PC-3 (cell line): ENCODE measurements around the gene CFD. TPM values are rescaled to one million over a fixed set of nuclear protein-coding genes. Genes with fewer than 3 reads are reported as not detected.

Source experiments
- ATAC-seq: fragments of 200-7000 bp; cut with Tn5 transposase; 2 replicates; pipeline ENCODE4 v1.9.1; 2020; ENCODE audit warnings: mild to moderate bottlenecking, moderate library complexity
- BruUV-seq: library from RNA; stranded (reverse); fragments of 400-500 nt; replicated peaks from 2 replicates; lab custom pipeline; 2021; lab: Mats Ljungman, UMichigan
- CTCF ChIA-PET: fragments of 300-600 bp; sonication (Branson Sonifier 250); formaldehyde crosslinking; loops from one replicate; lab custom pipeline; 2022; ENCODE audit warnings: antibody characterized with exemption; lab: Charles Lee
- POLR2A ChIA-PET: fragments of 300-600 bp; sonication (Branson Sonifier 250); formaldehyde crosslinking; loops from one replicate; lab custom pipeline; 2022; ENCODE audit warnings: antibody characterized with exemption; ENCODE audit not compliant: unreplicated experiment; lab: Charles Lee
- DNase-seq: peaks from one replicate; pipeline ENCODE4 v3.0.0-alpha.2; 2015
- H2AFZ ChIP-seq: fragments of 300-600 bp; sonication (generic); 2 replicates; pipeline ENCODE4 v1.6.0; 2016; ENCODE audit warnings: antibody characterized with exemption, low read length
- H3F3A ChIP-seq: fragments of 300-600 bp; sonication (generic); one replicate; pipeline ENCODE4 v1.6.0; 2017; ENCODE audit warnings: antibody characterized with exemption, low read length, control low read depth, mild to moderate bottlenecking; ENCODE audit not compliant: unreplicated experiment
- H3K27ac ChIP-seq: fragments of 300-600 bp; sonication (generic); 2 replicates; pipeline ENCODE4 v1.5.1; 2016; ENCODE audit warnings: mild to moderate bottlenecking, low read length
- H3K27me3 ChIP-seq: fragments of 300-600 bp; sonication (generic); 2 replicates; pipeline ENCODE4 v1.6.1; 2016; ENCODE audit warnings: low read length, mixed read lengths
- H3K36me3 ChIP-seq: fragments of 300-600 bp; sonication (generic); 2 replicates; pipeline ENCODE4 v1.6.1; 2016; ENCODE audit warnings: low read depth, mixed run types, low read length, mixed read lengths
- H3K4me1 ChIP-seq: fragments of 300-600 bp; sonication (generic); 2 replicates; pipeline ENCODE4 v1.5.1; 2016; ENCODE audit warnings: low read length; ENCODE audit not compliant: insufficient read depth
- H3K4me2 ChIP-seq: fragments of 300-600 bp; sonication (generic); 2 replicates; pipeline ENCODE4 v1.6.0; 2016; ENCODE audit warnings: low read length
- H3K4me3 ChIP-seq: fragments of 300-600 bp; sonication (generic); 2 replicates; pipeline ENCODE4 v1.5.1; 2016; ENCODE audit warnings: mild to moderate bottlenecking, low read length, mixed read lengths
- H3K79me2 ChIP-seq: fragments of 300-600 bp; sonication (generic); 2 replicates; pipeline ENCODE4 v1.6.1; 2017; ENCODE audit warnings: low read length, mixed read lengths
- H3K9ac ChIP-seq: fragments of 300-600 bp; sonication (generic); 2 replicates; pipeline ENCODE4 v1.6.0; 2016; ENCODE audit warnings: mild to moderate bottlenecking, low read length
- H3K9me2 ChIP-seq: fragments of 300-600 bp; sonication (generic); replicated peaks from 2 replicates; pipeline ENCODE4 v1.6.1; 2016; ENCODE audit warnings: mixed run types, low read length, mixed read lengths
- H3K9me3 ChIP-seq: fragments of 300-600 bp; sonication (generic); 2 replicates; pipeline ENCODE4 v1.6.1; 2016; ENCODE audit warnings: low read length, mixed read lengths
- H4K20me1 ChIP-seq: fragments of 300-600 bp; sonication (generic); 2 replicates; pipeline ENCODE4 v1.6.1; 2016; ENCODE audit warnings: low read length, mixed read lengths
- EZH2 ChIP-seq: fragments of 300-600 bp; sonication (generic); IDR thresholded peaks from one replicate; pipeline ENCODE4 v1.6.1; 2017; ENCODE audit warnings: antibody characterized with exemption, mild to moderate bottlenecking, low read length; ENCODE audit not compliant: unreplicated experiment
- EZH2phosphoT487 ChIP-seq: fragments of 300-600 bp; sonication (generic); IDR thresholded peaks from 2 replicates; pipeline ENCODE4 v1.6.1; 2018; ENCODE audit warnings: mild to moderate bottlenecking, antibody characterized with exemption, low read length, borderline replicate concordance
- intact Hi-C: fragments of 100-400 bp; cut with micrococcal nuclease; formaldehyde crosslinking; loops from 2 replicates; pipeline ENCODE4 v1.9.0; 2023
- total RNA-seq: library from RNA; depleted of rRNA; stranded (reverse); fragments of >200 nt; gene quantifications from 2 replicates; pipeline ENCODE4 v1.2.3, GENCODE V29; 2014
- TF ChIP-seq, protein P1 (sequence below): fragments of 300-600 bp; sonication (generic); conservative IDR thresholded peaks from 2 replicates; pipeline ENCODE4 v1.5.1; 2017; ENCODE audit warnings: antibody characterized with exemption, low read depth, mild to moderate bottlenecking, low read length

The CFD gene
- total RNA-seq, 1 experiment from 2014 or later: 22.4 TPM

DNA sequence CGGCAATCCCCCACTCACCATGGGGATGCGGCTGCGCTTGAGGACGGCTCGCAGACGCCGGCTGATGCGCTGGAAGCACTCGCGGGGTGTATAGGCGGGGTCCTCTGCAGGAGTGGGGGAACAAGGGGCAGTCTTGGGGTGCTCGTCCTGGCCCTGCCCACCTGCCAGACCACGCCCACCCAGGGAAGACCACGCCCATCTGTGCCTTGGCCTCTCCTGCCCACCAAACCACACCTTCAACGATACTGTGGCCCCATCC lies 40.5 kb downstream of the CFD start:
- DNase-seq: no peak
- Histone ChIP-seq H3K4me2 (no peak overlapping the region), H3K27me3 (no peaks in the 10 kb centered on the region), H3K9me2 (no peaks in the 10 kb centered on the region), H3K79me2 (peaks cover 14% of the 10 kb centered on the region), H3K4me1 (no peaks in the 10 kb centered on the region), H3K27ac (no peak overlapping the region), H4K20me1 (no peaks in the 10 kb centered on the region), H3K9me3 (no peaks in the 10 kb centered on the region), H3F3A (no peaks in the 10 kb centered on the region), H3K36me3 (no peaks in the 10 kb centered on the region), H3K9ac (no peak overlapping the region), H2AFZ (no peak overlapping the region), H3K4me3 (no peak overlapping the region)
- TF ChIP-seq EZH2phosphoT487 (no peak), EZH2 (no peak)
- TF ChIP-seq, protein P1, sequence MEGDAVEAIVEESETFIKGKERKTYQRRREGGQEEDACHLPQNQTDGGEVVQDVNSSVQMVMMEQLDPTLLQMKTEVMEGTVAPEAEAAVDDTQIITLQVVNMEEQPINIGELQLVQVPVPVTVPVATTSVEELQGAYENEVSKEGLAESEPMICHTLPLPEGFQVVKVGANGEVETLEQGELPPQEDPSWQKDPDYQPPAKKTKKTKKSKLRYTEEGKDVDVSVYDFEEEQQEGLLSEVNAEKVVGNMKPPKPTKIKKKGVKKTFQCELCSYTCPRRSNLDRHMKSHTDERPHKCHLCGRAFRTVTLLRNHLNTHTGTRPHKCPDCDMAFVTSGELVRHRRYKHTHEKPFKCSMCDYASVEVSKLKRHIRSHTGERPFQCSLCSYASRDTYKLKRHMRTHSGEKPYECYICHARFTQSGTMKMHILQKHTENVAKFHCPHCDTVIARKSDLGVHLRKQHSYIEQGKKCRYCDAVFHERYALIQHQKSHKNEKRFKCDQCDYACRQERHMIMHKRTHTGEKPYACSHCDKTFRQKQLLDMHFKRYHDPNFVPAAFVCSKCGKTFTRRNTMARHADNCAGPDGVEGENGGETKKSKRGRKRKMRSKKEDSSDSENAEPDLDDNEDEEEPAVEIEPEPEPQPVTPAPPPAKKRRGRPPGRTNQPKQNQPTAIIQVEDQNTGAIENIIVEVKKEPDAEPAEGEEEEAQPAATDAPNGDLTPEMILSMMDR: no peak
- no peak for ATAC-seq
- intact Hi-C loops: no loop called here
- ChIA-PET POLR2A (no interaction called here), CTCF (no interaction called here)
- BruUV-seq: no TSS peak

DNA sequence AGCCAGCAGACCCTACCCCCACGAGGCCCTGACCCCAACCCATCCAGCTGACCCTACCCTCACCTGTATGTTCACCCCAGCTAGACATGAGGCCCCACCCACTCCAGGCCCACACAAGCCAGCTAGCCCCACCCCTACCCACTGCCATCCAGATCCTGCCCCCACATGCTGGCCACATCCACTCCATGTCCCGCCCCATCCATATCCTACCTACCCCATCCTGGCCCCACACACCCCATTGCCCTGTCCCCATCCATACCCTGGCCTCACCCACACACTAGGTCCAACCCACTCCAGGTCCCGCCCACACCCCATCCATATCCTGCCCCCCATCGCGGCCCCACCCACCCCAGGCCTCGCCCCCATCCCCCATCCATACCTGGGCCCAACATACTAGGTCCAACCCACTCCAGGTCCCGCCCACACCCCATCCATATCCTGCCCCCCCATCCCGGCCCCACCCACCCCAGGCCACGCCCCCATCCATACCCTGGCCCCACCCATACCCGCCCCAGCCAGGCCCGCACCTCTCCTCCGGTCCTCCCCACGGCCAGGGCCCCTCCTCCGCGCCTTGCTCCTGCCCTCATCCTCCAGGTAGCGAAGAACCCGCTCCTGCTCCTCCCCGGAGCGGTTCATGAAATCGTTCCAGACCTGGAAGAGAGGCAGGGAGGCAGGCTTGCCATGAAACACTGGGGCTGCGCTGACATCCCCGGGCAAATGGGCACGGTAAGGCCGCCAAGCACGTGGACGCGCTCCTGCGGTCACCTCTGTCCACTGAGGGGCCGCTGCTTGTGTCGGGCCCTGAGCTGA lies 41.0 kb downstream of the CFD start:
- Histone ChIP-seq H3F3A (no peaks in the 10 kb centered on the region), H4K20me1 (no peaks in the 10 kb centered on the region), H3K27ac (no peak overlapping the region), H3K36me3 (no peaks in the 10 kb centered on the region), H3K4me2 (no peak overlapping the region), H3K4me1 (no peaks in the 10 kb centered on the region), H3K79me2 (peaks cover 15% of the 10 kb centered on the region), H3K9ac (no peak overlapping the region), H2AFZ (no peak overlapping the region), H3K9me2 (no peaks in the 10 kb centered on the region), H3K4me3 (no peak overlapping the region), H3K27me3 (no peaks in the 10 kb centered on the region), H3K9me3 (no peaks in the 10 kb centered on the region)
- DNase-seq (peak; percentile 23), ATAC-seq (peak; percentile 48)
- TF ChIP-seq EZH2: no peak
- TF ChIP-seq, protein P1: no peak
- no peak for TF ChIP-seq EZH2phosphoT487
- ChIA-PET POLR2A (no interaction called here), CTCF (no interaction called here)
- intact Hi-C loops: no loop called here
- BruUV-seq: no TSS peak

DNA sequence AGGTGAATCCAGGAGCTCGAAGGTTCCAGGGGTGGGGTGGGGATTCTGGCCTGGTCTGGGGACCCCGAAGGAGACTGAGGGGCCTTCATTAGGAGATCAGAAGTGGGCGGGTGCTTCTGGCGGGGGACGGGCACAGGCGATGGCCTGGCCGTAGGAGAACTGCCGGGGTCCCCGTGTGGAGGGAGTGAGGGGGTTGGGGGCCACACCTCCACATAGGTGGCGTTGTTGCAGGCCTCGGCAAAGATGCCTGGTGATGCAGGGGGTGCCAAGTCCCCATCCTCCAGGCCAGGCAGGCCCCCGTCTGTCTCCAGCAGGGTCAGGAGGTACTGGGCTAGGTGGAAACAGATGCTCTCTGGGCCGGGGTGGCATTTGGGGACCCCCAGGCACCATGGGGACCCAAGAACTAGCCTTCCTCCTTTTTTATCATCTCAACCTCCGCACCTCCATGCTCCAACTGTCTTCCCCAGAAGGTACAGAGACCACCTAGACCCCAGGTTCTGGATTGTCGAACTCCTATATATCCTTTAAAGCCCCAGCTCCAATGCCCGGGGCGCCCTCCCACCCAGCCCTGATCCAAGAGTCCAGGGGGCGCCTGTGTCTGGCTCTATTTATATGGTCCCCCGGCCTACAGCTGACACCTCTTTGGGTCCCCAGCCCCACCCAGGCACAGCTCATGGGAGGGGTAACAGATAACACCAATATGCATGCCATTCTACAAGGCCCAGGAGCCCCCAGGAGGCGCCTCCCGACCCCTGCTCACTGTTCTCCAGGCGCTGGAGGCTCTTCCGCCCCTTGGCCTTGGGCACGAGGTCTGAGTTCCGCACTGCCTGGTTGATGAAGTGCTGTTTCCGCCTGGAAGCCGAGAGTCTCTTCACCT lies 42.0 kb downstream of the CFD start:
- Histone ChIP-seq H3K9me3 (no peaks in the 10 kb centered on the region), H3K79me2 (peaks cover 20% of the 10 kb centered on the region), H2AFZ (no peak overlapping the region), H3K9ac (no peak overlapping the region), H3K9me2 (no peaks in the 10 kb centered on the region), H3K4me1 (no peaks in the 10 kb centered on the region), H3F3A (no peaks in the 10 kb centered on the region), H3K27ac (no peak overlapping the region), H4K20me1 (no peaks in the 10 kb centered on the region), H3K36me3 (no peaks in the 10 kb centered on the region), H3K27me3 (no peaks in the 10 kb centered on the region), H3K4me2 (no peak overlapping the region), H3K4me3 (no peak overlapping the region)
- ChIA-PET CTCF (no interaction called here), POLR2A (no interaction called here)
- DNase-seq: no peak
- TF ChIP-seq EZH2phosphoT487 (no peak), EZH2 (no peak)
- TF ChIP-seq, protein P1: no peak
- ATAC-seq: no peak
- intact Hi-C loops: no loop called here
- no TSS peak for BruUV-seq
